ENCODE results near the gene ZNF148.

ZNF148 gene

DNA sequence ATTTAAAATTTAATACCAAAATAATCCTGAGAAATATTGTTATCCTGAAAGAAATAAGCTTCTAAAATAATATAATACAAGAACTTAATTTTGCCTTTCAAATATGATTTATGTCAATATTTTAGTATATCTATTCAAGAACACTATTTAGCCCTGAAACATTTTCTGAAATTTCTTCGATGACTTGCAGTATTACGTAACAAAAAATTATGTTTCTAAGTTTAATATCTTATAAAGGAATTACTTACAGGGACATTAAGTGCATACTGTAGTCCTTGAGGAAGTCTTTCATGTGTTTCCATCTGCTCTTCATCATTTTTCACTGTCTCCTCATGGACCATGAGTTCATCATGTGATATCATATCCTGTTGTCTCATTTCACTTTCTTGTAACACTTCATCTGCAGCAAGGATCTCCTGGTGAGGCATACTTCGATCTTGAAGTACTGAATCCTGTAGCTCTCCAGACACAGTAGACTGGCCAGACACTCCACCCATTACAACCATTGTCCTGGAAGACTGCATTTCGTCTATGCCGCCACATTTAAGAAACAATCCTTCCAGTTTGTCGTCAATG, 62.0 kb downstream of the ZNF148 start:
- ChIA-PET POLR2A (no interaction called here), CTCF (no interaction called here)
- Histone ChIP-seq H3K4me3 (ENCODE audit: low read depth, low read length) (no peak overlapping the region), H3K9me3 (ENCODE audit: control insufficient read depth, insufficient read depth, low read depth, low read length) (no peaks in the 10 kb centered on the region), H3K36me3 (ENCODE audit: control insufficient read depth in 2 of 2, insufficient read depth in 1 of 2, low read length in 2 of 2) (peaks cover 0 to 38% of the 10 kb centered on the region in 2 experiments; a peak in 2 of 3 replicates), H3K27ac (ENCODE audit: extremely low read depth, low read depth, low read length) (no peak overlapping the region), H3K4me1 (ENCODE audit: control insufficient read depth, insufficient read depth, low read length) (no peaks in the 10 kb centered on the region)
- TF ChIP-seq BCL11A (tag by site-specific recombination; IDR thresholded peaks at IDR 0.05; ENCODE audit: low read depth) (no peak), ZNF335 (tag by site-specific recombination; conservative IDR thresholded peaks at IDR 0.05) (no peak), HOXD13 (CRISPR knock-in tag; IDR thresholded peaks at IDR 0.05; ENCODE audit: borderline replicate concordance) (no peak)

DNA sequence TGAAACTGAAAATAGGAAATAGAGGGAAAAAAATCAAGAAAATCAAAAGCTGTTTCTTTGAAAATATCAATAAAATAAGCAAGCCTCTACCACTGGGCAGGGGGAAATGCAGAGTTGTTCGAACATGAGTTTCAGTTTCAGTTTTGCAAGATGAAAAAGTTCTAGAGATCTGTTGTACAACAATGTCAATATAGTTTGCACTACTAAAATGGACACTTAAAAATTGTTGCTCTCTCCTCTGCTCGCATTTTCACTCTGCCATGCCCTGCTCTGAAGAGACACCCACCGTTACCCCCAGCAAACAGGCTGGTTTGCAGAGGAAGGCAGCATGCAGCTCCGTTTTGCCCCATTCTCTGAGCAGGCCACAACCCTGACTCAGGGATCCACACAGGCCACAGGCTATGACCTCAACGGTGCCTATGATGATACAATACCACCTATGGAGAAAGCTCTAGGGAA, 64.5 kb downstream of the ZNF148 start:
- H3K27ac ChIP-seq (ENCODE audit: extremely low read depth, low read depth, low read length) = no peak overlapping the region
- no peaks in the 10 kb centered on the region for H3K4me1 ChIP-seq (ENCODE audit: control insufficient read depth, insufficient read depth, low read length)
- ChIA-PET POLR2A (no interaction called here), CTCF (interaction anchor here (0.6 to 0.7 kb wide), 2 partner anchors 48 to 316 kb away, joined by 3 to 4 read pairs; no protein-coding TSS in a partner anchor)
- no peaks in the 10 kb centered on the region for H3K9me3 ChIP-seq (ENCODE audit: control insufficient read depth, insufficient read depth, low read depth, low read length)
- peaks cover 0 to 37% of the 10 kb centered on the region in 2 experiments; a peak in 2 of 3 replicates for H3K36me3 ChIP-seq (ENCODE audit: control insufficient read depth in 2 of 2, insufficient read depth in 1 of 2, low read length in 2 of 2)
- TF ChIP-seq, protein P1, sequence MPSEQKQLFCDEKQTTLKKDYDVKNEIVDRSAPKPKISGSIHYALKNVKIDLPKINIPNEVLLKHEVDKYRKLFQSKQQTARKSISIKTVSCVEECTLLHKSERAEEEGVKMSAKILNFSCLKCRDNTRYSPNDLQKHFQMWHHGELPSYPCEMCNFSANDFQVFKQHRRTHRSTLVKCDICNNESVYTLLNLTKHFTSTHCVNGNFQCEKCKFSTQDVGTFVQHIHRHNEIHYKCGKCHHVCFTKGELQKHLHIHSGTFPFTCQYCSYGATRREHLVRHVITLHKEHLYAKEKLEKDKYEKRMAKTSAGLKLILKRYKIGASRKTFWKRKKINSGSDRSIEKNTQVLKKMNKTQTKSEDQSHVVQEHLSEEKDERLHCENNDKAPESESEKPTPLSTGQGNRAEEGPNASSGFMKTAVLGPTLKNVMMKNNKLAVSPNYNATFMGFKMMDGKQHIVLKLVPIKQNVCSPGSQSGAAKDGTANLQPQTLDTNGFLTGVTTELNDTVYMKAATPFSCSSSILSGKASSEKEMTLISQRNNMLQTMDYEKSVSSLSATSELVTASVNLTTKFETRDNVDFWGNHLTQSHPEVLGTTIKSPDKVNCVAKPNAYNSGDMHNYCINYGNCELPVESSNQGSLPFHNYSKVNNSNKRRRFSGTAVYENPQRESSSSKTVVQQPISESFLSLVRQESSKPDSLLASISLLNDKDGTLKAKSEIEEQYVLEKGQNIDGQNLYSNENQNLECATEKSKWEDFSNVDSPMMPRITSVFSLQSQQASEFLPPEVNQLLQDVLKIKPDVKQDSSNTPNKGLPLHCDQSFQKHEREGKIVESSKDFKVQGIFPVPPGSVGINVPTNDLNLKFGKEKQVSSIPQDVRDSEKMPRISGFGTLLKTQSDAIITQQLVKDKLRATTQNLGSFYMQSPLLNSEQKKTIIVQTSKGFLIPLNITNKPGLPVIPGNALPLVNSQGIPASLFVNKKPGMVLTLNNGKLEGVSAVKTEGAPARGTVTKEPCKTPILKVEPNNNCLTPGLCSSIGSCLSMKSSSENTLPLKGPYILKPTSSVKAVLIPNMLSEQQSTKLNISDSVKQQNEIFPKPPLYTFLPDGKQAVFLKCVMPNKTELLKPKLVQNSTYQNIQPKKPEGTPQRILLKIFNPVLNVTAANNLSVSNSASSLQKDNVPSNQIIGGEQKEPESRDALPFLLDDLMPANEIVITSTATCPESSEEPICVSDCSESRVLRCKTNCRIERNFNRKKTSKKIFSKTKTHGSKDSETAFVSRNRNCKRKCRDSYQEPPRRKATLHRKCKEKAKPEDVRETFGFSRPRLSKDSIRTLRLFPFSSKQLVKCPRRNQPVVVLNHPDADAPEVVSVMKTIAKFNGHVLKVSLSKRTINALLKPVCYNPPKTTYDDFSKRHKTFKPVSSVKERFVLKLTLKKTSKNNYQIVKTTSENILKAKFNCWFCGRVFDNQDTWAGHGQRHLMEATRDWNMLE (tag by site-specific recombination; conservative IDR thresholded peaks at IDR 0.05; ENCODE audit: low read depth) = no peak
- TF ChIP-seq ZNF221 (tag by site-specific recombination; IDR thresholded peaks at IDR 0.05; ENCODE audit: borderline replicate concordance) = no peak
- no peak for TF ChIP-seq ZNF169 (tag by site-specific recombination; IDR thresholded peaks at IDR 0.05)
- TF ChIP-seq ZNF473 (tag by site-specific recombination; IDR thresholded peaks at IDR 0.05) = no peak
- TF ChIP-seq ZNF701 (tag by site-specific recombination; IDR thresholded peaks at IDR 0.05) = no peak
- TF ChIP-seq ZNF558 (tag by site-specific recombination; IDR thresholded peaks at IDR 0.05) = no peak
- no peak for TF ChIP-seq ZNF366 (tag by site-specific recombination; conservative IDR thresholded peaks at IDR 0.05)
- TF ChIP-seq GLIS2 (tag by site-specific recombination; IDR thresholded peaks at IDR 0.05) = no peak
- TF ChIP-seq, protein P2, sequence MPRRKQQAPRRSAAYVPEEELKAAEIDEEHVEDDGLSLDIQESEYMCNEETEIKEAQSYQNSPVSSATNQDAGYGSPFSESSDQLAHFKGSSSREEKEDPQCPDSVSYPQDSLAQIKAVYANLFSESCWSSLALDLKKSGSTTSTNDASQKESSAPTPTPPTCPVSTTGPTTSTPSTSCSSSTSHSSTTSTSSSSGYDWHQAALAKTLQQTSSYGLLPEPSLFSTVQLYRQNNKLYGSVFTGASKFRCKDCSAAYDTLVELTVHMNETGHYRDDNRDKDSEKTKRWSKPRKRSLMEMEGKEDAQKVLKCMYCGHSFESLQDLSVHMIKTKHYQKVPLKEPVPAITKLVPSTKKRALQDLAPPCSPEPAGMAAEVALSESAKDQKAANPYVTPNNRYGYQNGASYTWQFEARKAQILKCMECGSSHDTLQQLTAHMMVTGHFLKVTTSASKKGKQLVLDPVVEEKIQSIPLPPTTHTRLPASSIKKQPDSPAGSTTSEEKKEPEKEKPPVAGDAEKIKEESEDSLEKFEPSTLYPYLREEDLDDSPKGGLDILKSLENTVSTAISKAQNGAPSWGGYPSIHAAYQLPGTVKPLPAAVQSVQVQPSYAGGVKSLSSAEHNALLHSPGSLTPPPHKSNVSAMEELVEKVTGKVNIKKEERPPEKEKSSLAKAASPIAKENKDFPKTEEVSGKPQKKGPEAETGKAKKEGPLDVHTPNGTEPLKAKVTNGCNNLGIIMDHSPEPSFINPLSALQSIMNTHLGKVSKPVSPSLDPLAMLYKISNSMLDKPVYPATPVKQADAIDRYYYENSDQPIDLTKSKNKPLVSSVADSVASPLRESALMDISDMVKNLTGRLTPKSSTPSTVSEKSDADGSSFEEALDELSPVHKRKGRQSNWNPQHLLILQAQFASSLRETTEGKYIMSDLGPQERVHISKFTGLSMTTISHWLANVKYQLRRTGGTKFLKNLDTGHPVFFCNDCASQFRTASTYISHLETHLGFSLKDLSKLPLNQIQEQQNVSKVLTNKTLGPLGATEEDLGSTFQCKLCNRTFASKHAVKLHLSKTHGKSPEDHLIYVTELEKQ (tag by site-specific recombination; IDR thresholded peaks at IDR 0.05; ENCODE audit: borderline replicate concordance) = no peak
- no peak for TF ChIP-seq ZNF416 (tag by site-specific recombination; IDR thresholded peaks at IDR 0.05)
- no peak for TF ChIP-seq KLF10 (tag by site-specific recombination; IDR thresholded peaks at IDR 0.05)
- H3K4me3 ChIP-seq (ENCODE audit: low read depth, low read length) = no peak overlapping the region

All from HEK293 (cell line).